HFFc6 (cell line): ENCODE measurements around the gene KCNH3. TPM values are rescaled to one million over a fixed set of nuclear protein-coding genes. Genes with fewer than 3 reads are reported as not detected.

ENCODE experiments used
- DNase-seq: peaks from one replicate; pipeline ENCODE4 v3.0.0-alpha.2; 2018
- H3K27ac Mint-ChIP-seq: 2 replicates; pipeline ENCODE4 v1.8.0; 2020; ENCODE audit warnings: mild to moderate bottlenecking, mixed read lengths
- H3K27me3 Mint-ChIP-seq: 2 replicates; pipeline ENCODE4 v1.8.0; 2021; ENCODE audit warnings: mild to moderate bottlenecking, moderate library complexity, mixed read lengths; ENCODE audit not compliant: insufficient read depth
- H3K36me3 Mint-ChIP-seq: 2 replicates; pipeline ENCODE4 v1.8.0; 2021; ENCODE audit warnings: low read depth, mixed read lengths
- H3K4me1 Mint-ChIP-seq: 2 replicates; pipeline ENCODE4 v1.8.0; 2020; ENCODE audit warnings: low read depth, mixed read lengths
- H3K4me3 Mint-ChIP-seq: 2 replicates; pipeline ENCODE4 v1.8.0; 2020; ENCODE audit warnings: mild to moderate bottlenecking, moderate library complexity, mixed read lengths
- H3K9me3 Mint-ChIP-seq: 2 replicates; pipeline ENCODE4 v1.8.0; 2020; ENCODE audit warnings: mild to moderate bottlenecking, mixed read lengths
- total RNA-seq, 6 experiments: library from RNA; stranded (reverse); fragmentation: NEBNext Ultra II Directional; extraction: Animal tissue kit (Norgen Biotek cat#: 25700); gene quantifications; 2 replicates in 1 of 6; 3 replicates in 5 of 6; pipeline ENCODE4 v1.2.3, GENCODE V29; 2021
- TF ChIP-seq, protein P1 (sequence below): fragments of 200-600 bp; sonication (generic); IDR thresholded peaks from 2 replicates; pipeline ENCODE4 v1.5.0; 2021; ENCODE audit warnings: antibody characterized with exemption, mild to moderate bottlenecking

Gene KCNH3
- total RNA-seq, 6 experiments from 2014 or later = 0.05 to 0.10 TPM; not detected in 4

DNA sequence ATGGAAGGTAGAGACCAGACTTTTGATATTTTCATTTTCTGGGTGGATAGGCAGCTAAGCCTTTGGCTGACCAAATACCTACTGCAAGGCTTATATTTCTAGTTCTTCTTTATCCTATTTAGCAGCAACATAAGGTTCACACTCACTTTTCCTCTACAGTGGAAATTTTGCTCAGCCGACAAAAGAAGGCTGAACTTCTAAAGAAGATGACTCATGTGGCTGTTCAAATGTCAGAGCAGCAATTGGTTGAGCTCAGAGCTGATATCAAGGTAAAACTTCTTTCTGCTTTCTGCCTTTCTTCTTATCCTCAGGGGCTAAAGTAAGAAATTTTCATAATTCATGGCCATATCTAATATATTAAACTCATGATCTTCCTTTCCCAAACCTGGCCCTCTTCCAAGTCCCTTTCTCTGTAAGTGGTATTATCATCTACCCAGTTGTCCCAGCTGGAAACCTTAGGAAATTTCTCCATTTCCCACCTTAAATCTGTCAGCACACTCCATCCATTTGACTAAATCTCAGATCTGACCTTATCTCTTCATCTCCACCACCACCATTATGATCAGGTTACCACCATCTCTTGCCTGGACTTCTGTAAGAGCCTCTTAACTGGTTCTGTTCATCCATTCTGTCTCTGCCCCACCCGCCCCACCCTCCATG, 19.8 kb upstream of the KCNH3 start:
- H3K4me3 Mint-ChIP-seq = no peak overlapping the region
- TF ChIP-seq, protein P1, sequence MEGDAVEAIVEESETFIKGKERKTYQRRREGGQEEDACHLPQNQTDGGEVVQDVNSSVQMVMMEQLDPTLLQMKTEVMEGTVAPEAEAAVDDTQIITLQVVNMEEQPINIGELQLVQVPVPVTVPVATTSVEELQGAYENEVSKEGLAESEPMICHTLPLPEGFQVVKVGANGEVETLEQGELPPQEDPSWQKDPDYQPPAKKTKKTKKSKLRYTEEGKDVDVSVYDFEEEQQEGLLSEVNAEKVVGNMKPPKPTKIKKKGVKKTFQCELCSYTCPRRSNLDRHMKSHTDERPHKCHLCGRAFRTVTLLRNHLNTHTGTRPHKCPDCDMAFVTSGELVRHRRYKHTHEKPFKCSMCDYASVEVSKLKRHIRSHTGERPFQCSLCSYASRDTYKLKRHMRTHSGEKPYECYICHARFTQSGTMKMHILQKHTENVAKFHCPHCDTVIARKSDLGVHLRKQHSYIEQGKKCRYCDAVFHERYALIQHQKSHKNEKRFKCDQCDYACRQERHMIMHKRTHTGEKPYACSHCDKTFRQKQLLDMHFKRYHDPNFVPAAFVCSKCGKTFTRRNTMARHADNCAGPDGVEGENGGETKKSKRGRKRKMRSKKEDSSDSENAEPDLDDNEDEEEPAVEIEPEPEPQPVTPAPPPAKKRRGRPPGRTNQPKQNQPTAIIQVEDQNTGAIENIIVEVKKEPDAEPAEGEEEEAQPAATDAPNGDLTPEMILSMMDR = no peak
- peaks cover 6% of the 10 kb centered on the region; the same call in 1 of the 2 replicates for H3K27me3 Mint-ChIP-seq
- H3K36me3 Mint-ChIP-seq = peaks cover 24% of the 10 kb centered on the region; the same call in 1 of the 2 replicates
- peak overlapping the region; percentile 14; the same call in 1 of the 2 replicates for H3K27ac Mint-ChIP-seq
- H3K9me3 Mint-ChIP-seq = no peaks in the 10 kb centered on the region
- peak; percentile 38 for DNase-seq
- peaks cover 39% of the 10 kb centered on the region for H3K4me1 Mint-ChIP-seq

DNA sequence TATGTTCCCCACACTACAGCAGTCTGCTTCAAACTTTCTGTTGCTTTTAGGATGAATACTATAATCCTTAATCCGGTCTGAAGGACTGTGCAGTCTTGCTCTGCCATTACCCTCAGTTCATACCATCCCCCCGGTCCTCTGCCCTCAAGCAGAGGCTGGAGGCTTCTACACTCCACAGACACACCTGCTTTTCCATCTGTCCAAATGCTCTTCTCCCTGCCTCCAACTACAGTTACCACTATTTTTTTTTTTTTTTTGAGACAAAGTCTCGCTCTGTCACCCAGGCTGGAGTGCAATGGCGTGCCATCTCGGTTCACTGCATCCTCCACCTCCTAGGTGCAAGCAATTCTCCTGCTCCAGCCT, 19.3 kb upstream of the KCNH3 start:
- H3K4me3 Mint-ChIP-seq = no peak overlapping the region
- DNase-seq = no peak
- TF ChIP-seq, protein P1 = no peak
- H3K9me3 Mint-ChIP-seq = no peaks in the 10 kb centered on the region
- peaks cover 34% of the 10 kb centered on the region for H3K4me1 Mint-ChIP-seq
- peaks cover 24% of the 10 kb centered on the region; the same call in 1 of the 2 replicates for H3K36me3 Mint-ChIP-seq
- no peak overlapping the region; the same call in 1 of the 2 replicates for H3K27ac Mint-ChIP-seq
- peaks cover 6% of the 10 kb centered on the region; the same call in 1 of the 2 replicates for H3K27me3 Mint-ChIP-seq

DNA sequence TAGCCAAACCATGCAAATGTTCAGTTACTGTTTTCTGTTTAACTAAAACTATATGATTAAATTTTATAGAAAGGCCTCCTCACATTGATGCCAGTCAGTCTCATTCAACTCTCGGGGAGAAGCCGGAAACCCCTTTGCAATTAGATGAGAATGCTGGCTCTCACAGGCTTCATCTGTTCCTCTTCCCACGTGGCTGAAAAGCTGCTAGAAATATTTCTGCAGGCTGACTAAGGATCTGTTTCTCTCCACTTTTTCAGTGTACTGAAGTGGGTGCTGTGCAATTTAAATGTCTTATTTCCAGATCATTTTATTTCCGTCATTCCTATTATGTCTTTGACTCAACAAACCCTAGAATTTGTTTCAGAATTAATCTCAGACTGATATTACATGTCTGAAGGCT, 17.4 kb upstream of the KCNH3 start:
- no peak overlapping the region for H3K27ac Mint-ChIP-seq
- H3K27me3 Mint-ChIP-seq = peaks cover 6% of the 10 kb centered on the region; the same call in 1 of the 2 replicates
- H3K36me3 Mint-ChIP-seq = peaks cover 32% of the 10 kb centered on the region; the same call in 1 of the 2 replicates
- H3K4me3 Mint-ChIP-seq = no peak overlapping the region
- H3K4me1 Mint-ChIP-seq = peaks cover 28% of the 10 kb centered on the region
- no peaks in the 10 kb centered on the region for H3K9me3 Mint-ChIP-seq
- TF ChIP-seq, protein P1 = no peak
- no peak for DNase-seq

DNA sequence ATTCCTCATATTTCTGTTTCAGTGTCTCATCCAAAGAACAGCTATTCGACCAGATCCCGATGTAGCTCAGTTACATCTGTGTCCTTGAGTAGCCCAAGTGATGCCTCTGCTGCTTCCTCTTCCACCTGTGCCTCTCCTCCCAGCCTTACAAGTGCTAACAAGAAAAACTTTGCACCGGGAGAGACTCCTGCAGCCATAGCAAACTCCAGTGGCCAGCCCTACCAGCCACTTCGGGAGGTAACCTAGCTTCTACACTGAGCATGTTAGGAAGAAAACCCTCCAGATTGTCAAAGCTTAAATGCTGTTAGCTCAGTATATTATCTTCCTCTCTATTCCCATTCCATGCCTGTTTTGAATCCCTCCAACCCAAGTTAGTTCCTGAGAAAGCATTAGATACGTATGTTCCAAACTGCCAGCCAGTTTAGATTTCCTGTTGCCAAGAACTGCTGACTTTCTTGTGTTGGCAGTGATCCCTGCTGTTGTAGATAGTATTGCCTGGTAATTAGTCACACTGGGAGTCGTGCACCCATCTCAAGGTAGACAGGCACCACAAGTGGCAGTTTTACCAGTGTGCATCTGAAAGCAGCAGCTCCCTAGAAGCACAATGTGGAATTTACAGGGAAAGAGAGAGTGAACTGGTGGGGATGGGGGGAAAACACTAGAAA, 14.0 kb upstream of the KCNH3 start:
- Mint-ChIP-seq H3K36me3 (peaks cover 38% of the 10 kb centered on the region; the same call in 1 of the 2 replicates), H3K9me3 (no peaks in the 10 kb centered on the region), H3K27ac (no peak overlapping the region; the same call in 1 of the 2 replicates), H3K4me3 (no peak overlapping the region), H3K27me3 (peaks cover 4% of the 10 kb centered on the region; the same call in 1 of the 2 replicates), H3K4me1 (peaks cover 6% of the 10 kb centered on the region; the same call in 1 of the 2 replicates)
- TF ChIP-seq, protein P1 = no peak
- DNase-seq = no peak

DNA sequence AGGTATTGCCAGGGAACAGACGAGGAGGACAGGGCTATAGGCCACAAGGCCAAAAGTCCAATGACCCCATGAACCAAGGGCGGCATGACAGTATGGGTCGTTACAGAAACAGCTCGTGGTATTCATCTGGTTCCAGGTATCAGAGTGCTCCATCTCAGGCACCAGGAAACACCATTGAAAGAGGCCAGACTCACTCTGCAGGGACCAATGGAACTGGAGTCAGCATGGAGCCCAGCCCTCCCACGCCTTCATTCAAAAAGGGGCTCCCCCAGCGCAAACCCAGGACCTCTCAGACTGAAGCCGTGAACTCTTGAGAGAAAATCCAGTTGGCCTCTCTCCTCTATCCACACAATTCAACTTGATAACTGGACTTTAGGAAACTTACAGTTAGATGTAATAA, 12.9 kb upstream of the KCNH3 start:
- H3K4me1 Mint-ChIP-seq = peaks cover 6% of the 10 kb centered on the region; the same call in 1 of the 2 replicates
- no peak for DNase-seq
- H3K27ac Mint-ChIP-seq = no peak overlapping the region
- H3K4me3 Mint-ChIP-seq = no peak overlapping the region
- H3K9me3 Mint-ChIP-seq = no peaks in the 10 kb centered on the region
- peaks cover 38% of the 10 kb centered on the region; the same call in 1 of the 2 replicates for H3K36me3 Mint-ChIP-seq
- H3K27me3 Mint-ChIP-seq = no peaks in the 10 kb centered on the region; the same call in 1 of the 2 replicates
- TF ChIP-seq, protein P1 = no peak
